HepG2 (cell line): ENCODE data around the gene P2RX2. TPM values are rescaled to one million over a fixed set of nuclear protein-coding genes. Genes with fewer than 3 reads are reported as not detected.

Source experiments
- ATAC-seq: fragments of 200-7000 bp; cut with Tn5 transposase; 3 replicates; pipeline ENCODE4 v1.9.1; 2020; ENCODE audit warnings: mild to moderate bottlenecking, moderate library complexity
- BruUV-seq: library from RNA; stranded (reverse); fragments of 400-500 nt; replicated peaks from 2 replicates; lab custom pipeline; 2021; lab: Mats Ljungman, UMichigan
- CTCF ChIA-PET: fragments of 300-600 bp; formaldehyde crosslinking; extraction: SDS; loops from one replicate; lab custom pipeline; 2021; ENCODE audit warnings: low total read pairs, inconsistent platforms, low intra/inter-chr PET ratio; lab: Yijun Ruan, JAX
- POLR2A ChIA-PET: fragments of 350-600 bp; sonication (Branson Sonifier 250); formaldehyde crosslinking; loops from one replicate; lab custom pipeline; 2020; ENCODE audit warnings: antibody characterized with exemption, inconsistent platforms; lab: Yijun Ruan, JAX
- DNase-seq: peaks from one replicate; pipeline ENCODE4 v3.0.0-alpha.2; 2015; ENCODE audit warnings: low spot score
- FAIRE-seq: peaks from 3 replicates; lab custom pipeline; 2011; peaks lifted over from hg19 to GRCh38; lab: Jason Lieb, UNC
- H2AFZ ChIP-seq: one replicate; pipeline ENCODE4 v1.6.1; 2011; ENCODE audit warnings: low read length, inconsistent platforms
- H3K27ac ChIP-seq: fragments of 300-600 bp; 3 replicates; pipeline ENCODE4 v1.8.0; 2011; ENCODE audit warnings: mixed run types, mild to moderate bottlenecking, mixed read lengths, low read length, inconsistent platforms; ENCODE audit not compliant: insufficient read depth; ENCODE audit errors: extremely low read length
- H3K27me3 ChIP-seq, 2 experiments: fragments of 200-600 bp in 1 of 2; 2 replicates in 1 of 2; 3 replicates in 1 of 2; pipeline versions ENCODE4 v1.6.0 to v1.8.0; 2011; ENCODE audit warnings: low read length in 2 of 2, mild to moderate bottlenecking in 2 of 2, moderate library complexity in 2 of 2, inconsistent platforms in 1 of 2; ENCODE audit not compliant: insufficient read depth in 2 of 2, control insufficient read depth in 1 of 2
- H3K36me3 ChIP-seq, 2 experiments: fragments of 200-600 bp in 1 of 2; replicated peaks in 1 of 2; 2 replicates in 1 of 2; 3 replicates in 1 of 2; pipeline versions ENCODE4 v1.5.1 to v1.8.0; 2011; ENCODE audit warnings: low read length in 2 of 2, inconsistent platforms in 1 of 2; ENCODE audit not compliant: insufficient read depth in 2 of 2, control insufficient read depth in 1 of 2
- H3K4me1 ChIP-seq: 2 replicates; pipeline ENCODE4 v1.5.1; 2012; ENCODE audit warnings: low read length, inconsistent platforms; ENCODE audit not compliant: insufficient read depth
- H3K4me2 ChIP-seq: 2 replicates; pipeline ENCODE4 v1.6.0; 2011; ENCODE audit warnings: low read depth, low read length, inconsistent platforms
- H3K4me3 ChIP-seq, 3 experiments: fragments of 200-600 bp in 1 of 3; sonication (generic), shearing (Covaris generic) in 1 of 3; replicated peaks in 1 of 3; 2 replicates each; pipeline ENCODE4 v1.5.1; 2011 to 2016; ENCODE audit warnings: low read length in 3 of 3, inconsistent platforms in 2 of 3, low read depth in 2 of 3, mild to moderate bottlenecking in 2 of 3, control low read depth in 1 of 3, mixed read lengths in 1 of 3; ENCODE audit not compliant: insufficient read depth in 1 of 3
- H3K79me2 ChIP-seq: one replicate; pipeline ENCODE4 v1.6.1; 2011; ENCODE audit warnings: low read length, inconsistent platforms; ENCODE audit not compliant: insufficient read depth
- H3K9ac ChIP-seq: 2 replicates; pipeline ENCODE4 v1.6.0; 2011; ENCODE audit warnings: mild to moderate bottlenecking, low read depth, low read length, inconsistent platforms; ENCODE audit not compliant: insufficient read depth
- H3K9me3 ChIP-seq: 2 replicates; pipeline ENCODE4 v1.5.1; 2012; ENCODE audit warnings: mild to moderate bottlenecking, low read length
- H4K20me1 ChIP-seq: 2 replicates; pipeline ENCODE4 v1.6.0; 2011; ENCODE audit warnings: inconsistent platforms, mild to moderate bottlenecking, low read length, moderate library complexity; ENCODE audit not compliant: insufficient read depth
- MAFF ChIP-seq: IDR thresholded peaks from 2 replicates; pipeline ENCODE4 v1.6.1; 2011; ENCODE audit warnings: low read depth, low read length, improper control_type of control experiment
- MAZ ChIP-seq, 2 experiments: sonication (generic) in 1 of 2; formaldehyde crosslinking in 1 of 2; IDR thresholded peaks; 2 replicates each; pipeline versions ENCODE4 v1.5.0 to v1.6.1; 2012 to 2020; ENCODE audit warnings: low read depth in 2 of 2, mild to moderate bottlenecking in 2 of 2, borderline replicate concordance in 1 of 2, improper control_type of control experiment in 1 of 2, low read length in 1 of 2, missing genetic modification reagents in 1 of 2, moderate library complexity in 1 of 2
- NRL ChIP-seq: sonication (generic); formaldehyde crosslinking; IDR thresholded peaks from 2 replicates; pipeline ENCODE4 v1.5.0; 2020; ENCODE audit warnings: missing genetic modification reagents, mild to moderate bottlenecking, moderate library complexity, borderline replicate concordance
- SP2 ChIP-seq: sonication (generic); formaldehyde crosslinking; IDR thresholded peaks from 2 replicates; pipeline ENCODE4 v1.5.1; 2020; ENCODE audit warnings: mild to moderate bottlenecking, missing genetic modification reagents
- TRIM24 ChIP-seq: sonication (generic); formaldehyde crosslinking; IDR thresholded peaks from 2 replicates; pipeline ENCODE4 v1.8.0; 2022; ENCODE audit warnings: mild to moderate bottlenecking, missing genetic modification reagents
- ZBTB8A ChIP-seq: sonication (generic); formaldehyde crosslinking; IDR thresholded peaks from 2 replicates; pipeline ENCODE4 v1.4.0; 2020; ENCODE audit warnings: mild to moderate bottlenecking, low read depth, missing genetic modification reagents, borderline replicate concordance
- ZFAT ChIP-seq: sonication (generic); formaldehyde crosslinking; conservative IDR thresholded peaks from 2 replicates; pipeline ENCODE4 v1.8.1; 2023; ENCODE audit warnings: missing genetic modification reagents, inconsistent platforms
- ZFP41 ChIP-seq: sonication (generic); formaldehyde crosslinking; IDR thresholded peaks from 2 replicates; pipeline ENCODE4 v1.4.0; 2020; ENCODE audit warnings: mild to moderate bottlenecking, missing genetic modification reagents, borderline replicate concordance
- WGBS: methylation state at CpG from one replicate; pipeline ENCODE4 v1.1.6; 2017; ENCODE audit warnings: low lambda C conversion rate; 5-methylcytosine and 5-hydroxymethylcytosine counted together
- in situ Hi-C: cut with HindIII; loops from 2 replicates; pipeline ENCODE4 v1.10.0; 2017; ENCODE audit warnings: low pct_unique_long_range_greater_than_20kb; ENCODE audit not compliant: extremely low pct_ligation_motif_present
- intact Hi-C: fragments of 100-400 bp; cut with micrococcal nuclease; formaldehyde crosslinking; loops from one replicate; pipeline ENCODE4 v1.10.0; 2022; ENCODE audit not compliant: unreplicated experiment
- polyA plus RNA-seq, 8 experiments: library from polyadenylated mRNA; depleted of rRNA in 3 of 8; stranded (reverse) in 7 of 8; unstranded in 1 of 8; fragments of >200 nt; fragmentation: Illumina TruSeq in 4 of 8; extraction: Trizol in 4 of 8; gene quantifications; 2 replicates each; pipeline versions ENCODE4 v1.2.1 to v1.2.3, GENCODE V29; 2011 to 2016; ENCODE audit warnings: low read depth in 4 of 8, missing spikeins in 1 of 8, mixed read lengths in 1 of 8; ENCODE audit not compliant: insufficient read depth in 1 of 8
- total RNA-seq, 5 experiments: library from RNA; depleted of rRNA; stranded (reverse); fragments of >200 nt; fragmentation: Illumina TruSeq; extraction: Trizol; gene quantifications; 2 replicates each; pipeline ENCODE4 v1.2.3, GENCODE V29; 2016; ENCODE audit warnings: low read depth in 1 of 5
- TF ChIP-seq, protein P1 (sequence below): IDR thresholded peaks from 2 replicates; pipeline ENCODE4 v1.6.1; 2016; ENCODE audit warnings: missing genetic modification reagents, missing compliant biosample characterization
- TF ChIP-seq, protein P2 (sequence below): IDR thresholded peaks from 2 replicates; pipeline ENCODE4 v1.6.1; 2016; ENCODE audit warnings: missing compliant biosample characterization, missing genetic modification reagents, borderline replicate concordance
- TF ChIP-seq, protein P3 (sequence below): sonication (generic); formaldehyde crosslinking; IDR thresholded peaks from 2 replicates; pipeline ENCODE4 v1.4.0; 2020; ENCODE audit warnings: missing genetic modification reagents

P2RX2 gene
- total and polyA plus RNA-seq, 2 of the 13 experiments (the other 11 are each of a cell fraction or from before 2014, with no cell fraction given): not detected

DNA sequence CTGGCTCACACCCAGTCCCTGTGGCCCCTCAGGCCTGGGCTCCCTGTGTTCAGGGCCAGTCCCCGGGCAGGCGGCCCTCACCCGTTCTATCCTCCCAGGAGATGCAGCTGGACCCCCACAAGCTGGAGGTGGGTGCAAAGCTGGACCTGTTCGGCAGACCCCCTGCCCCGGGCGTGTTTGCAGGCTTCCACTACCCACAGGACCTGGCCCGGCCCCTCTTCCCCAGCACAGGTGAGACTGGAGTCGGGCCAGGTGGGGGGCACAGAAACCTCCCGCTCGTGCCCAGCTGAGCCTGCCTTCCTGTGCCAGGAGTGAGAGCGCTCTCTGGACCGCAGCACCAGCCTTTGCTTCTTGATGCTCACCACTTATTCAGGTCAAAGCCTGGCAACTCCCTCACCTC lies 41.9 kb upstream of the P2RX2 start:
- H3K27me3 ChIP-seq: no peaks in the 10 kb centered on the region
- no peak overlapping the region for H2AFZ ChIP-seq
- POLR2A ChIA-PET: no interaction called here
- no peak for TF ChIP-seq ZBTB8A (CRISPR knock-in tag)
- no peak for TF ChIP-seq MAFF
- TF ChIP-seq MAZ (IDR thresholded peaks at IDR 0.05; ENCODE audit: borderline replicate concordance, low read depth, low read length): no peak
- no peak for TF ChIP-seq MAZ (CRISPR knock-in tag; IDR thresholded peaks at IDR 0.05; ENCODE audit: low read depth)
- TF ChIP-seq SP2 (CRISPR knock-in tag): no peak
- TF ChIP-seq, protein P1, sequence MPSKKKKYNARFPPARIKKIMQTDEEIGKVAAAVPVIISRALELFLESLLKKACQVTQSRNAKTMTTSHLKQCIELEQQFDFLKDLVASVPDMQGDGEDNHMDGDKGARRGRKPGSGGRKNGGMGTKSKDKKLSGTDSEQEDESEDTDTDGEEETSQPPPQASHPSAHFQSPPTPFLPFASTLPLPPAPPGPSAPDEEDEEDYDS: no peak
- TF ChIP-seq, protein P2, sequence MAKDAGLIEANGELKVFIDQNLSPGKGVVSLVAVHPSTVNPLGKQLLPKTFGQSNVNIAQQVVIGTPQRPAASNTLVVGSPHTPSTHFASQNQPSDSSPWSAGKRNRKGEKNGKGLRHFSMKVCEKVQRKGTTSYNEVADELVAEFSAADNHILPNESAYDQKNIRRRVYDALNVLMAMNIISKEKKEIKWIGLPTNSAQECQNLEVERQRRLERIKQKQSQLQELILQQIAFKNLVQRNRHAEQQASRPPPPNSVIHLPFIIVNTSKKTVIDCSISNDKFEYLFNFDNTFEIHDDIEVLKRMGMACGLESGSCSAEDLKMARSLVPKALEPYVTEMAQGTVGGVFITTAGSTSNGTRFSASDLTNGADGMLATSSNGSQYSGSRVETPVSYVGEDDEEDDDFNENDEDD (CRISPR knock-in tag): no peak
- no peak for TF ChIP-seq TRIM24 (CRISPR knock-in tag)
- TF ChIP-seq, protein P3, sequence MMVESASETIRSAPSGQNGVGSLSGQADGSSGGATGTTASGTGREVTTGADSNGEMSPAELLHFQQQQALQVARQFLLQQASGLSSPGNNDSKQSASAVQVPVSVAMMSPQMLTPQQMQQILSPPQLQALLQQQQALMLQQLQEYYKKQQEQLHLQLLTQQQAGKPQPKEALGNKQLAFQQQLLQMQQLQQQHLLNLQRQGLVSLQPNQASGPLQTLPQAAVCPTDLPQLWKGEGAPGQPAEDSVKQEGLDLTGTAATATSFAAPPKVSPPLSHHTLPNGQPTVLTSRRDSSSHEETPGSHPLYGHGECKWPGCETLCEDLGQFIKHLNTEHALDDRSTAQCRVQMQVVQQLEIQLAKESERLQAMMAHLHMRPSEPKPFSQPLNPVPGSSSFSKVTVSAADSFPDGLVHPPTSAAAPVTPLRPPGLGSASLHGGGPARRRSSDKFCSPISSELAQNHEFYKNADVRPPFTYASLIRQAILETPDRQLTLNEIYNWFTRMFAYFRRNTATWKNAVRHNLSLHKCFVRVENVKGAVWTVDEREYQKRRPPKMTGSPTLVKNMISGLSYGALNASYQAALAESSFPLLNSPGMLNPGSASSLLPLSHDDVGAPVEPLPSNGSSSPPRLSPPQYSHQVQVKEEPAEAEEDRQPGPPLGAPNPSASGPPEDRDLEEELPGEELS (CRISPR knock-in tag): no peak
- TF ChIP-seq ZFP41 (CRISPR knock-in tag): no peak
- TF ChIP-seq ZFAT (CRISPR knock-in tag): no peak
- no peak for TF ChIP-seq NRL
- in situ Hi-C loops: no loop called here
- no peaks in the 10 kb centered on the region for H3K79me2 ChIP-seq
- H3K27ac ChIP-seq: no peak overlapping the region
- intact Hi-C loops: no loop called here
- FAIRE-seq (no peak), DNase-seq (no peak), ATAC-seq (no peak)
- H3K4me3 ChIP-seq: no peak overlapping the region
- H3K9me3 ChIP-seq: no peaks in the 10 kb centered on the region
- no peaks in the 10 kb centered on the region for H3K4me1 ChIP-seq
- WGBS: 94% methylated on average over 5 of the region's 12 CpGs
- no peak overlapping the region for H3K9ac ChIP-seq
- CTCF ChIA-PET: no interaction called here
- no peak overlapping the region for H3K4me2 ChIP-seq
- peaks cover 5 to 11% of the 10 kb centered on the region in 2 experiments; a peak in 2 of 5 replicates for H3K36me3 ChIP-seq
- no peaks in the 10 kb centered on the region for H4K20me1 ChIP-seq
- no TSS peak for BruUV-seq
